Fibroblast of lung (primary cell): Measurements from ENCODE around the gene TLN1. TPM values are rescaled to one million over a fixed set of nuclear protein-coding genes. Genes with fewer than 3 reads are reported as not detected.

ENCODE experiments used
- DNase-seq, 2 donors: peaks; one replicate each; pipeline versions ENCODE4 v3.0.0 to v3.0.0-alpha.2; 2010; ENCODE audit warnings: low read depth in 2 of 2
- H2AFZ ChIP-seq: 2 replicates; pipeline ENCODE4 v1.5.1; 2012; ENCODE audit warnings: low read length, control low read depth, inconsistent platforms
- H3K27ac ChIP-seq: 2 replicates; pipeline ENCODE4 v1.5.1; 2011; ENCODE audit warnings: low read length, control low read depth; ENCODE audit not compliant: insufficient read depth
- H3K27me3 ChIP-seq: 2 replicates; pipeline ENCODE4 v1.5.1; 2011; ENCODE audit warnings: mild to moderate bottlenecking, low read length; ENCODE audit not compliant: control insufficient read depth, insufficient read depth
- H3K36me3 ChIP-seq: 2 replicates; pipeline ENCODE4 v1.5.1; 2011; ENCODE audit warnings: low read length; ENCODE audit not compliant: control insufficient read depth, insufficient read depth
- H3K4me1 ChIP-seq: 2 replicates; pipeline ENCODE4 v1.5.1; 2011; ENCODE audit warnings: low read length; ENCODE audit not compliant: control insufficient read depth, insufficient read depth; ENCODE audit errors: extremely low read depth
- H3K4me2 ChIP-seq: 2 replicates; pipeline ENCODE4 v1.5.1; 2011; ENCODE audit warnings: low read length, control low read depth; ENCODE audit not compliant: insufficient read depth; ENCODE audit errors: extremely low read depth
- H3K4me3 ChIP-seq, 4 experiments: fragments of 200-600 bp in 1 of 4; sonication (generic) in 1 of 4; replicated peaks in 1 of 4; 2 replicates each; pipeline ENCODE4 v1.5.1; 2011 to 2016; ENCODE audit warnings: low read length in 4 of 4, low read depth in 3 of 4, mild to moderate bottlenecking in 3 of 4, control low read depth in 2 of 4, inconsistent platforms in 1 of 4, mixed read lengths in 1 of 4; ENCODE audit not compliant: insufficient read depth in 1 of 4; ENCODE audit errors: control extremely low read depth in 1 of 4
- H3K79me2 ChIP-seq: 2 replicates; pipeline ENCODE4 v1.5.1; 2012; ENCODE audit warnings: mild to moderate bottlenecking, low read length, inconsistent platforms; ENCODE audit not compliant: control insufficient read depth, insufficient read depth
- H3K9ac ChIP-seq: 2 replicates; pipeline ENCODE4 v1.5.1; 2011; ENCODE audit warnings: mild to moderate bottlenecking, low read length, control low read depth; ENCODE audit not compliant: insufficient read depth
- H3K9me3 ChIP-seq: 2 replicates; pipeline ENCODE4 v1.5.1; 2012; ENCODE audit warnings: low read depth, low read length; ENCODE audit not compliant: control insufficient read depth, insufficient read depth
- H4K20me1 ChIP-seq: 2 replicates; pipeline ENCODE4 v1.5.1; 2011; ENCODE audit warnings: low read length; ENCODE audit not compliant: control insufficient read depth, insufficient read depth; ENCODE audit errors: extremely low read depth
- CTCF ChIP-seq, 2 donors: IDR thresholded peaks in 1 of 2; conservative IDR thresholded peaks in 1 of 2; 1 replicate in 1 of 2; 2 replicates in 1 of 2; pipeline ENCODE4 v1.5.1; 2011 to 2012; ENCODE audit warnings: low read length in 2 of 2, control low read depth in 1 of 2, inconsistent platforms in 1 of 2, low read depth in 1 of 2, mild to moderate bottlenecking in 1 of 2
- EZH2 ChIP-seq: IDR thresholded peaks from 2 replicates; pipeline ENCODE4 v1.5.1; 2012; ENCODE audit warnings: low read length, control low read depth, mild to moderate bottlenecking; ENCODE audit errors: missing control alignments
- polyA plus RNA-seq, 2 donors: library from polyadenylated mRNA; depleted of rRNA in 1 of 2; stranded (reverse) in 1 of 2; unstranded in 1 of 2; fragments of >200 nt; gene quantifications; 2 replicates each; pipeline ENCODE4 v1.2.1, GENCODE V29; 2011 to 2012; ENCODE audit warnings: missing spikeins in 1 of 2
- total RNA-seq: library from RNA; depleted of rRNA; stranded (reverse); fragments of >200 nt; gene quantifications from 2 replicates; pipeline ENCODE4 v1.2.1, GENCODE V29; 2014

TLN1 gene
- total and polyA plus RNA-seq, 2 donors (not counting 1 experiment from before 2014, with no cell fraction given): 214 to 405 TPM

DNA sequence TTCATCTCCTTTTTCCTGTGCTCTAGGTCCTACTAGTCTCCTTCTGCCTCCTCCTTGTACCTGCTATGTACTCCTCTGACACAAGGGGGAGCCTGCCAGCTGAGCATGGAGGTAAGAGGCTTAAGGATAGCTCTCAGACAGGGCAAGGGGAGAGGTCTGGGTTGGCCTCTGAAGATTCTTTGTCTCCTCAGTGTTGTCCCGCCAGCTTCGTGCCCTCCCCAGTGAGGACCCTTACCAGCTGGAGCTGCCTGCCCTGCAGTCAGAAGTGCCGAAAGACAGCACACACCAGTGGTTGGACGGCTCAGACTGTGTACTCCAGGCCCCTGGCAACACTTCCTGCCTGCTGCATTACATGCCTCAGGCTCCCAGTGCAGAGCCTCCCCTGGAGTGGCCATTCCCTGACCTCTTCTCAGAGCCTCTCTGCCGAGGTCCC, 4.2 kb upstream of the TLN1 start:
- no peak overlapping the region for H3K27ac ChIP-seq
- H3K4me3 ChIP-seq: no peak overlapping the region
- H4K20me1 ChIP-seq: no peaks in the 10 kb centered on the region
- no peak overlapping the region for H2AFZ ChIP-seq
- peaks cover 30% of the 10 kb centered on the region for H3K79me2 ChIP-seq
- no peak overlapping the region for H3K4me2 ChIP-seq
- H3K9ac ChIP-seq: no peak overlapping the region
- no peaks in the 10 kb centered on the region for H3K9me3 ChIP-seq
- peaks cover 6% of the 10 kb centered on the region for H3K4me1 ChIP-seq
- DNase-seq: peak; percentile 66 to 81
- peaks cover 44% of the 10 kb centered on the region for H3K36me3 ChIP-seq
- peak; percentile 93 to 98 for TF ChIP-seq CTCF (conservative IDR thresholded peaks at IDR 0.05 in 1 of 2, IDR thresholded peaks at IDR 0.05 in 1 of 2; ENCODE audit: low read depth in 1 of 2, low read length in 2 of 2)
- no peak for TF ChIP-seq EZH2
- no peaks in the 10 kb centered on the region for H3K27me3 ChIP-seq

GRCh38 chr9:35734096-35734495, 2.1 kb upstream of the TLN1 start:
- Histone ChIP-seq H4K20me1 (no peaks in the 10 kb centered on the region), H3K9me3 (no peaks in the 10 kb centered on the region), H3K27me3 (no peaks in the 10 kb centered on the region), H3K36me3 (peaks cover 33% of the 10 kb centered on the region), H3K4me1 (peaks cover 11% of the 10 kb centered on the region), H3K4me3 (peak overlapping the region in 1 of 4 experiments; percentile 95), H2AFZ (no peak overlapping the region), H3K27ac (peak overlapping the region; percentile 92), H3K4me2 (peak overlapping the region; percentile 99), H3K9ac (no peak overlapping the region), H3K79me2 (peaks cover 51% of the 10 kb centered on the region)
- no peak for DNase-seq
- TF ChIP-seq EZH2: no peak
- TF ChIP-seq CTCF (conservative IDR thresholded peaks at IDR 0.05 in 1 of 2, IDR thresholded peaks at IDR 0.05 in 1 of 2; ENCODE audit: low read depth in 1 of 2, low read length in 2 of 2): no peak

GRCh38 chr9:35732800-35733541, 976 bp upstream of the TLN1 start:
- H3K9me3 ChIP-seq: no peaks in the 10 kb centered on the region
- H3K27me3 ChIP-seq: no peaks in the 10 kb centered on the region
- peak overlapping the region; percentile 99 for H3K4me2 ChIP-seq
- no peaks in the 10 kb centered on the region for H4K20me1 ChIP-seq
- H3K27ac ChIP-seq: peak overlapping the region; percentile 92
- peak overlapping the region; percentile 77 to 95 (median 88) for H3K4me3 ChIP-seq
- H3K4me1 ChIP-seq: peaks cover 11% of the 10 kb centered on the region
- peak overlapping the region; percentile 83 for H3K9ac ChIP-seq
- DNase-seq: peak; percentile 51 to 75
- H2AFZ ChIP-seq: peak overlapping the region; percentile 75
- peaks cover 23% of the 10 kb centered on the region for H3K36me3 ChIP-seq
- H3K79me2 ChIP-seq: peaks cover 56% of the 10 kb centered on the region
- TF ChIP-seq CTCF (conservative IDR thresholded peaks at IDR 0.05 in 1 of 2, IDR thresholded peaks at IDR 0.05 in 1 of 2; ENCODE audit: low read depth in 1 of 2, low read length in 2 of 2) (no peak), EZH2 (no peak)
